GM23248 (cell line): Measurements from ENCODE around the gene CDC45.

Experiments used
- EZH2 ChIP-seq: fragments of 200-600 bp; sonication (generic); IDR thresholded peaks from 2 replicates; pipeline ENCODE4 v1.6.1; 2018; ENCODE audit warnings: antibody characterized with exemption, mild to moderate bottlenecking; ENCODE audit not compliant: insufficient read depth, poor library complexity, severe bottlenecking
- EZH2phosphoT487 ChIP-seq: fragments of 200-600 bp; sonication (generic); IDR thresholded peaks from 2 replicates; pipeline ENCODE4 v1.6.1; 2018; ENCODE audit warnings: antibody characterized with exemption, moderate library complexity, mild to moderate bottlenecking, low read depth; ENCODE audit not compliant: insufficient read depth

- TF ChIP-seq EZH2, result no peak
- TF ChIP-seq EZH2phosphoT487, result no peak
These were observed 18.6 kb downstream of the CDC45 start for GRCh38 chr22:19498154-19498865.
